KBM-7 (cell line): ENCODE results near the gene MINAR1.
A peak's percentile ranks its signal among the peaks of the same experiment; 100 is the strongest.
"Not testable (repeated sequence)": the region's sequence is repeated elsewhere in the genome, so short reads cannot be mapped to it uniquely, and the experiment has no call there.

Experiments used
- DNase-seq: peaks from one replicate; pipeline ENCODE4 v3.0.0-alpha.2; 2015
- in situ Hi-C: fragments of 300-500 bp; cut with MboI; formaldehyde crosslinking; loops from 2 replicates; pipeline ENCODE4 v1.14.3; 2020; ENCODE audit warnings: low sequenced_read_pairs, low pct_unique_long_range_greater_than_20kb, mixed read lengths

The MINAR1 gene

GRCh38 chr15:79431636-79432344, at the start of gene MINAR1:
MINAR1 (plus strand) TSS chr15:79432336; CDS start chr15:79456148, 23,812 bp downstream.
- in situ Hi-C loops = no loop called here
- DNase-seq = peak; percentile 27

- DNase-seq = no peak
- in situ Hi-C loops = no loop called here
Measured at GRCh38 chr15:79394231-79394630, 37.9 kb upstream of the MINAR1 start.

GRCh38 chr15:79396850-79397249, 35.3 kb upstream of the MINAR1 start:
- in situ Hi-C loops = no loop called here
- DNase-seq = no peak

- no peak for DNase-seq
- in situ Hi-C loops = no loop called here
Measured at GRCh38 chr15:79397269-79397910, 34.7 kb upstream of the MINAR1 start.

- in situ Hi-C loops = no loop called here
Measured at GRCh38 chr15:79399606-79400005, 32.5 kb upstream of the MINAR1 start.

GRCh38 chr15:79400650-79401049, 31.5 kb upstream of the MINAR1 start:
- in situ Hi-C loops = no loop called here
- DNase-seq = no peak

More at GRCh38 chr15:79399606-79400005, 32.5 kb upstream of the MINAR1 start:
- DNase-seq = no peak

GRCh38 chr15:79401301-79401700, 30.8 kb upstream of the MINAR1 start:
- no peak for DNase-seq
- in situ Hi-C loops = no loop called here

- no peak for DNase-seq
- in situ Hi-C loops = no loop called here
Measured at GRCh38 chr15:79402136-79402535, 30.0 kb upstream of the MINAR1 start.

GRCh38 chr15:79403501-79403900, 28.6 kb upstream of the MINAR1 start:
- in situ Hi-C loops = no loop called here

GRCh38 chr15:79406210-79406609, 25.9 kb upstream of the MINAR1 start:
- in situ Hi-C loops = no loop called here
- DNase-seq = no peak

More at GRCh38 chr15:79403501-79403900, 28.6 kb upstream of the MINAR1 start:
- DNase-seq = no peak

GRCh38 chr15:79408041-79408440, 24.1 kb upstream of the MINAR1 start:
- DNase-seq = no peak
- in situ Hi-C loops = no loop called here

GRCh38 chr15:79410237-79410636, 21.9 kb upstream of the MINAR1 start:
- no peak for DNase-seq
- in situ Hi-C loops = no loop called here

GRCh38 chr15:79412010-79412409, 20.1 kb upstream of the MINAR1 start:
- in situ Hi-C loops = no loop called here
- DNase-seq = no peak

- no peak for DNase-seq
- in situ Hi-C loops = no loop called here
Measured at GRCh38 chr15:79412429-79412828, 19.7 kb upstream of the MINAR1 start.

- in situ Hi-C loops = no loop called here
- no peak for DNase-seq
Measured at GRCh38 chr15:79416876-79417275, 15.3 kb upstream of the MINAR1 start.

- DNase-seq = no peak
- in situ Hi-C loops = no loop called here
Measured at GRCh38 chr15:79418693-79419279, 13.3 kb upstream of the MINAR1 start.

GRCh38 chr15:79425591-79426295, 6.4 kb upstream of the MINAR1 start:
- in situ Hi-C loops = no loop called here
- no peak for DNase-seq

GRCh38 chr15:79426899-79427298, 5.2 kb upstream of the MINAR1 start:
- DNase-seq, in situ Hi-C loops: not testable (repeated sequence)

GRCh38 chr15:79427781-79428598, 4.1 kb upstream of the MINAR1 start:
- no peak for DNase-seq
- in situ Hi-C loops = no loop called here
